Cerebellar nuclear complex (tissue), 1 donor: ENCODE results near the gene IQGAP3.
"Not testable (repeated sequence)": the region's sequence is repeated elsewhere in the genome, so short reads cannot be mapped to it uniquely, and the experiment has no call there.

Experiments
- DNase-seq, 2 experiments: peaks; one replicate each; lab custom pipeline; 2025; lab: John Stamatoyannopoulos, UW

Gene IQGAP3

DNA sequence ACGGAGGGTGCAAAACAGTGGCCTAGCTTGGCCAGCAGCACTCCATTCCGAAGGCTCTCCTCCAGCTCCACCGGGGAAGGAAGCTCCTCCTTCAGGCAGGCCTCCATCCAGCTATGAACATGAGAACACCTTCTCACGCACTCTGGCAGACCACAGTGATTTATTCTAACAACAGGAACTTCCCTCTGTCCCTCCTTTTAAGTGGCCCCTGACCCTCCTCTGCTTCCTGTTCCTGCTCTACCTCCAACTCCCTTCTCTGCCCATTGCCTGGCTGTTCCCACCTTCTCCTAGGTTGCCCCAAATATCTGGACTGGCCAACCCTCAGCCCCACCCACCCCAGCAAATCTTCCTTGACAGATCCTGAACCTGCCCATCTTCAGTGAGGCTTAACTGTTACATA lies 5.9 kb downstream of the IQGAP3 start:
- no peak for DNase-seq

- DNase-seq: no peak
Observed at GRCh38 chr1:156565519-156565918, 6.8 kb downstream of the IQGAP3 start.

GRCh38 chr1:156560585-156561163 lies 11.7 kb downstream of the IQGAP3 start:
- no peak for DNase-seq

DNA sequence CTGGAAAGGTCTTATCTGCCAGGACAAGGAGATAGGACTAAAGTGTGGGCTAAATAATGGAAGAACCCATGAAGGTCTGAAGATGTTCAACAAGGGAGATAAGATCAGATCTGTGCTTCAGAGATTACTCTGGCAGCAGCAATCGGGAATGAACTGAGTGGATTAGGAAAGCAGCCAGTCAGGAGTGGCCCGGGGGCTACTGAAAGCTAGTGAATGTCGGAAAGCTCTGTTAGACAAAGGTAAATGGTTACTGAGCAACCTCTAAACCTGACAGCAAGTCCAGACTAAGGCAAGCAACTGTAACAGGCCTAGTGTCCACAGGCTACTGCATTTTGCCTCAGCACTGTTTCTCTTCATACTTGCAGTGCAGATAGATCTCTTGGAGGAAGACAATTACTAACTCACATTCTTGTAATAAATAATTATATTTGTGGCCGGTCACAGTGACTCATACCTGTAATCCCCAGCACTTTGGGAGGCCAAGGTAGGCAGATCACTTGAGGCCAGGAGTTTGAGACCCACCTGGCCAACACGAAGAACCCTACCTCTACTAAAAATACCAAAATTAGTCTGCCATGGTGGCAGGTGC lies 12.5 kb downstream of the IQGAP3 start:
- DNase-seq: no peak

DNA sequence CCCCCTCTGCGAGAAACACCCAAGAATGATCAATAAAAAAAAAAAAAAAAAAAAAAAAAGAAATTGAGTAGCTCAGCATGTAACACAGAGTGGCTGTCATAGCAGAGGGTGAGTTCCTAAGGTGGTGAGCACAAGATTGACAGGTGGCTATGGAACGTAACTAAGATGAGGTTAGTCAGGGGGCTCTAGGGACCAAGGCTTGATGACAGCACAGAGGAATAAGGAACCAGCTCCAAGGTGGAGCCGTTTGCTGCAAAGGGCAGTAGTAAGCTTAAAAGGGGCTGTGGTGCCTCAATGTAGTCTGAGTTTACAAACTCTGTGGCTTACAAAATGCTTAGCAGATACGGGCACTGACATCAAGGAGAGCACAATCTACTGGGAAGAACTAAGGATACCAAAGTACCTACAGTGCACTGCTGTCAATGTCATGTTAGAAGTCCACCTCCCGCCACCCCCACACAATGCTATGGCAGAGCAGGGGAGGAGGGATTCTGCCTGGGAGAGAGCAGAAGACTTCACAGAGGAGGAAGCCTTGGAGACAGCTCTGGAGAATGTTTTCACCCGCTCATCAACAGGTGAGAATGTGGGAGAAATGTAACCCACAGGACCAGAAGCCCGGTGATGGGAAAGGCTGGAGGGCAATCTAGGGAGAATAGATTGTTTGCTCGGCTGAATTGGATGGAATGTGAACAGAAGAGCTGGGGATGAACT lies 13.1 kb downstream of the IQGAP3 start:
- DNase-seq: no peak

GRCh38 chr1:156556354-156556753 lies 16.0 kb downstream of the IQGAP3 start:
- no peak for DNase-seq

- no peak for DNase-seq
Observed at GRCh38 chr1:156555715-156556114, 16.6 kb downstream of the IQGAP3 start.

DNA sequence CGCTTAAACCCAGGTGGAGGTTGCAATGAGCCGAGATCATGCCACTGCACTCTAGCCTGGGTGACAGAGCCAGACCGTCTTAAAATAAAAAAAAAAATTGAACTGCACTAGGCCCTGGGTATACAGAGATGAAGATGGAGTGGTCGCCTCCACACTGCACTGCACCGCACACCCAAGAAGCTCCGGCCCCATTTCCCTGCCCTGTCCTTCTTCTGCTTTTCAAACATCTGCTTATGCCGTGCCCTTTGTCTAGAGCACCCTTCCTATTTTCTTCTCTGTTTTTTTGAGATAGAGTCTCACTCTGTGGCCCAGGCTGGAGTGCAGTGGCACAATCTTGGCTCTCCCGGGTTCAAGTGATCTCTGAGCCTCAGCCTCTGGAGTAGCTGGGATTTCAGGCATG lies 17.4 kb downstream of the IQGAP3 start:
- no peak for DNase-seq

- no peak for DNase-seq
Observed at GRCh38 chr1:156553860-156554485, 18.4 kb downstream of the IQGAP3 start.

DNA sequence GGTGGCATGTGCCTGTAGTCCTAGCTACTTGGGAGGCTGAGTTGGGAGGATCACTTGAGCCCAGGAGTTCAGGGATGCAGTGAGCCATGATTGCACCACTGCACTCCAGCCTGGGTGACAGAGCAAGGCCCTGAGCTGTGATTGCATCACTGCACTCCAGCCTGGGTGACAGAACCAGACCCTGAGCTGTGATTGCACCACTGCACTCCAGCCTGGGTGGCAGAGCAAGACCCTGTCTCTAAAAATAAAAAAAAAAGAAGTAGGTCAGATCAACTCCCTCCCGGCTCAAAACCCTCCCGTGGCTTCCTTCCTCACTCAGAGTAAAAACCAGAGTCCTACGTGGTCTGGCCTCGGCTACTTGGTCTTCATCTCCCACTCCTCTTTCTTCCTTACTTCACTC lies 19.4 kb downstream of the IQGAP3 start:
- not testable (repeated sequence) for DNase-seq

DNA sequence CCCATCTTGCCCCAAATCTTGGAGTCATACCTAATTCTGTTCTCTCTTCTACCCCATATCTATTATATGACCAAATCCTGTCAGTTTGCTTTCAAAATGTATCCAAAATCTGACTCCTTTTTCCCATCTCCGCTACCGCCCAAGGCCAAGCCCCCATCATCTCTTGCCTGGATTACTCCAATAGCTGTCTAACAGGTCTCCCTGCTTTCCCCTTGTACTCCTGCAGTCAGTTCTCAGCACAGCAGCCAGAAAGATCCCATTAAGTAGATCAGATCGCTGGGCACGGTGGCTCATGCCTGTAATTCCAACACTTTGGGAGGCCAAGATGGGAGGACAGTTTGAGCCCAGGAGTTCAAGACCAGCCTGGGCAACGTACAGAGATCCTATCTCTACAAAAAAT lies 19.8 kb downstream of the IQGAP3 start:
- DNase-seq: no peak

- DNase-seq: no peak
Observed at GRCh38 chr1:156551869-156552268, 20.5 kb downstream of the IQGAP3 start.

GRCh38 chr1:156551066-156551643 lies 21.2 kb downstream of the IQGAP3 start:
- DNase-seq: no peak

DNA sequence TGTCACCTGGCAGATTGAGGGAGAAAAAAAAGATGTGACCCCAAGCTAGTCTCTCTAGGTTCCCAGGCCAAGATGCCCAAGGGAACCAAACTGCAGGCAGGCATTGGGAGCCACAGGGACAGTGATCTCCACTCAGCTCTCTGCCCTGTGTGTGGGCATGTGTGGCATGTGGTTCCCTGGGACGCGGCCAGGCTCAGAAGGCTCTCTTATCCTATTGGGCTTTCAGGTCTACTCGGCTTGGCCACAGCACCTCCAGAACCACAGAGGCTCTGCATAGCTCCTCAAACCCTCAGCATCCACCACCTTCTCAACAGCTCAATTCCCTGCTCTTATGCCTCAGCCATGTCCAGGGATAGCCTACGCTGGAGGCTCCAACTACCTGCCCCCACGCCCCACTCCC lies 22.0 kb downstream of the IQGAP3 start:
- no peak for DNase-seq

DNA sequence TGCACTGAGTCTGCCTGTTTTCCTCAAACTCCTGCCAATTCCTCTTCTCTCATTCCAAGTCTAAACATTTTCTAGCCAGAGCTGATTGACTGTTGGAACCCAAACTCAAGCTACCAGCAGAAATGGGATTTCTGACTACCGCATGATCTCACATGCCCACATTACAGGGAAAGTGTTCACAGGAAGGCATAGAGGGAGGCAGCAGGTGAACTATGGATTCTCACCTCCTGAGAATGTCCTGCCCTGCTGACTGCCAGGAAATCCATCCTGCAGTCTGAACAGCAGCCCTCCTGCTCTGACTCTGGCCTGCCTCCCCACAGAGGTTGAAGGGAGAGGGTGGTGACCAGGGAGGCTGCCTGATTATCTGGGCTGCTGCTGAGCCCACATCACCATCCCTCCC lies 22.5 kb downstream of the IQGAP3 start:
- DNase-seq: no peak

- no peak for DNase-seq
Observed at GRCh38 chr1:156549390-156549789, 23.0 kb downstream of the IQGAP3 start.

- no peak for DNase-seq
Observed at GRCh38 chr1:156547982-156548381, 24.4 kb downstream of the IQGAP3 start.

DNA sequence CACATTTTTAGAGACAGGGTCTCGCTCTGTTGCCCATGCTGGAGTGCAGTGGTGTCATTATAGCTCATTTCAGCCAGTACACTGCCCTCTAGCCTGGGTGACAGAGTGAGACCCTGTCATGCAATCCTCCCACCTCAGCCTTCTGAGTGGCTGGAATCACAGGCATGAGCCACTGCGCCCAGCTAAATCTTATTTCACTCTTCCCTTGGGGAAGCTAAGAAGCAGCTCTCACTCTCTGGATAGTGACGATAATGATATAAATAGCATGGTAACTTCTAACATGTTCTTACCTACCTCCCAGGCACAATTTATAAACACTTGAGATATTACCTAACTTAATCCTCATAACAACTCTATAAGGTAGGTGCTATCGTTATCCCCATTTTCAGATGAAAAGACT lies 24.9 kb downstream of the IQGAP3 start:
- no peak for DNase-seq

DNA sequence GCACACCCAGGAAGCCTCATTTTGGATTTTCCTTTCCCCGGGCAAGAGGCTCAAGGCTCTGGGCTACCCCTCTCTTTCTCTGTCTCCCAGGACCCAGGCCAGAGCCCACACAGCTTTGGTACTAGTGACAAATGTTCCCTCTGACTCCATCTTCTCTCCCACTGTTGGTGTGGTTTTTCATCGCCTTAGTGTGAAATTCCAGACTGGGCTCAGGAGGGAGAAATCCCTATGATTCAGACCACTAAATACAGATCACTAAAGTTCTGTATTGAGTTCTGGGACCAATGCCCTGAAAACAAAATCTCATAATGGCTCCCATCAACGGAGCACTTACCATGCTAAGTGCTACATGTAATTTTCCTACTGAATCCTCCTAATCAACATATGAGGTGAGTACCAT lies 26.1 kb downstream of the IQGAP3 start:
- no peak for DNase-seq

DNA sequence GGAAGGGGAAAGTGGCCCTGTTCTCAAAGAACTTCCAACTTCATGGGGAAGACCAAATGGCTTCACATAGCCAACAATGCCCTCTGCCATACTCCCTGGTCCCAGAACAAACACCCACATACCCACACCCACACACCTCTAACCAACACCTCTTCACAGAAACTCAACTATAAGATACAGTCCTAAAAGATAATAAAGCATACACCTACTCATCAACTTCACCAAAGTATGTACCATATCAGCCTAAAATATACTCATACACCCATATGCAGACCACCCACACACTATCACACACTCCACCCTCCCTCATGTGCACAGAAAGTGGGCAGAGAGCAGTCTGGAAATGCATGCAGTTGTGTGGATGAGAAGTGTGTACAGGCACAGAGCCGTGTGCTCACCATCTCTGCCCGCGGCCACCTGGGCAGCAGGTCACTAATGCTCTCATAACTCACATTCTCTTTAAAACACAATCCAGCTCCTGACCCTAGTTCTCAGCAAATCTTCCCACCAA lies 27.7 kb downstream of the IQGAP3 start:
- DNase-seq: no peak

DNA sequence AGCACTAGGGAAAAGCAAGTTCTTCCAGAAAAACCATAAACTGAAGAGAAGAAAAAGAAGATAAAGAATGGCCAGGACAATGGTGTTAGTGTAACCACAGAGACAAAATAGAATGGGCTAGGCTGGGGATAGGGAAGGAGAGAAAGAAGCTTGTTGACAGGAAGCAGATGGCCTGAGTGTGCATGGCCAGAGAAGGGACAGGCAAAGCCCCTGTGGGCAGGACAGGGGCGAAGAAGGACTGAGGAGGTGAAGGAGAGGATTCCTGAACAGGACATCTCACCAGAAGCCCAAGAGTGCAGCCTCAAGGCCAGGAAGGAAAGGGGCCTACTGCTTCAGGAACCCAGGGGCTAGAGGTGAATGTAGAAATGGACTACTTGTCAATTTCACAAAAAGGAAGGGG lies 29.3 kb downstream of the IQGAP3 start:
- no peak for DNase-seq

GRCh38 chr1:156540955-156541354 lies 31.4 kb downstream of the IQGAP3 start:
- no peak for DNase-seq
